NCI-H2081 treated with DMSO at 0.1 percent for 48 hours (cell line): Measurements from ENCODE around the gene FEM1B.

Experiments used
- DNase-seq: peaks from one replicate; lab custom pipeline; 2025; lab: John Stamatoyannopoulos, UW

FEM1B gene

GRCh38 chr15:68326711-68327354, 49.3 kb downstream of the FEM1B start:
- DNase-seq = no peak

- no peak for DNase-seq
Measured at GRCh38 chr15:68328443-68328842, 50.9 kb downstream of the FEM1B start.

- no peak for DNase-seq
Measured at GRCh38 chr15:68328964-68329363, 51.4 kb downstream of the FEM1B start.

- DNase-seq = no peak
Measured at GRCh38 chr15:68330416-68330815, 52.9 kb downstream of the FEM1B start.

GRCh38 chr15:68330901-68331300, 53.4 kb downstream of the FEM1B start:
- DNase-seq = no peak

GRCh38 chr15:68332266-68332665, 54.7 kb downstream of the FEM1B start:
- no peak for DNase-seq

GRCh38 chr15:68333775-68334470, 56.4 kb downstream of the FEM1B start:
- DNase-seq = no peak

GRCh38 chr15:68334661-68335124, 57.1 kb downstream of the FEM1B start:
- no peak for DNase-seq

- DNase-seq = peak; percentile 42
Measured at GRCh38 chr15:68335251-68335650, 57.7 kb downstream of the FEM1B start.

- DNase-seq = no peak
Measured at GRCh38 chr15:68335655-68336054, 58.1 kb downstream of the FEM1B start.

- DNase-seq = no peak
Measured at GRCh38 chr15:68336516-68336915, 59.0 kb downstream of the FEM1B start.

- no peak for DNase-seq
Measured at GRCh38 chr15:68337826-68338225, 60.3 kb downstream of the FEM1B start.

- DNase-seq = no peak
Measured at GRCh38 chr15:68339481-68339880, 61.9 kb downstream of the FEM1B start.

- no peak for DNase-seq
Measured at GRCh38 chr15:68340726-68341671, 63.5 kb downstream of the FEM1B start.

- DNase-seq = no peak
Measured at GRCh38 chr15:68341760-68342725, 64.5 kb downstream of the FEM1B start.

GRCh38 chr15:68343579-68344225, 66.2 kb downstream of the FEM1B start:
- DNase-seq = no peak

GRCh38 chr15:68344600-68344999, 67.1 kb downstream of the FEM1B start:
- DNase-seq = no peak
